ENCODE data around the gene DUS1L. TPM values are rescaled to one million over a fixed set of nuclear protein-coding genes. Genes with fewer than 3 reads are reported as not detected.
A peak's percentile ranks its signal among the peaks of the same experiment; 100 is the strongest.

The DUS1L gene
- total and polyA plus RNA-seq, 2 donors (not counting 1 experiment from before 2014, with no cell fraction given) = 109 to 241 TPM

GRCh38 chr17:82031303-82031884, 34.2 kb downstream of the DUS1L start, which contains the start of gene RAC3:
Gene RAC3, plus strand, starts transcription at chr17:82031678. Its CDS starts 84 bp downstream, at chr17:82031762.
- peaks cover 8% of the 10 kb centered on the region for H3K79me2 ChIP-seq (ENCODE audit: control insufficient read depth, insufficient read depth, low read length)
- peaks cover 0 to 10% (median 0%) of the 10 kb centered on the region in 3 donors for H3K9me3 ChIP-seq (ENCODE audit: control extremely low read depth in 1 of 3, control insufficient read depth in 2 of 3, insufficient read depth in 1 of 3, low read length in 2 of 3)
- ATAC-seq (ENCODE audit: low read depth) = no peak
- H3K9ac ChIP-seq (ENCODE audit: low read length) = peak within 1 kb of the TSS; percentile 59
- TF ChIP-seq, protein P1, sequence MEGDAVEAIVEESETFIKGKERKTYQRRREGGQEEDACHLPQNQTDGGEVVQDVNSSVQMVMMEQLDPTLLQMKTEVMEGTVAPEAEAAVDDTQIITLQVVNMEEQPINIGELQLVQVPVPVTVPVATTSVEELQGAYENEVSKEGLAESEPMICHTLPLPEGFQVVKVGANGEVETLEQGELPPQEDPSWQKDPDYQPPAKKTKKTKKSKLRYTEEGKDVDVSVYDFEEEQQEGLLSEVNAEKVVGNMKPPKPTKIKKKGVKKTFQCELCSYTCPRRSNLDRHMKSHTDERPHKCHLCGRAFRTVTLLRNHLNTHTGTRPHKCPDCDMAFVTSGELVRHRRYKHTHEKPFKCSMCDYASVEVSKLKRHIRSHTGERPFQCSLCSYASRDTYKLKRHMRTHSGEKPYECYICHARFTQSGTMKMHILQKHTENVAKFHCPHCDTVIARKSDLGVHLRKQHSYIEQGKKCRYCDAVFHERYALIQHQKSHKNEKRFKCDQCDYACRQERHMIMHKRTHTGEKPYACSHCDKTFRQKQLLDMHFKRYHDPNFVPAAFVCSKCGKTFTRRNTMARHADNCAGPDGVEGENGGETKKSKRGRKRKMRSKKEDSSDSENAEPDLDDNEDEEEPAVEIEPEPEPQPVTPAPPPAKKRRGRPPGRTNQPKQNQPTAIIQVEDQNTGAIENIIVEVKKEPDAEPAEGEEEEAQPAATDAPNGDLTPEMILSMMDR (IDR thresholded peaks at IDR 0.05) = no peak
- no peak for TF ChIP-seq EZH2 (IDR thresholded peaks at IDR 0.05; ENCODE audit: borderline replicate concordance, insufficient read depth, low read depth, low read length, poor library complexity, severe bottlenecking)
- H3K4me3 Mint-ChIP-seq = peak within 1 kb of the TSS; percentile 89
- no peak for DNase-seq
- POLR2A ChIA-PET = interaction anchor here (0.5 to 0.9 kb wide), 2 partner anchors 9 to 306 kb away, joined by 3 to 6 read pairs; partner anchors contain the start of genes CENPX and LRRC45
- CTCF ChIA-PET = interaction anchor here (0.9 to 3.0 kb wide), 4 partner anchors 19 to 124 kb away, joined by 3 to 41 read pairs (median 11); no protein-coding TSS in a partner anchor
- H3K27me3 ChIP-seq (replicated peaks in 1 of 4; ENCODE audit: control extremely low read depth in 1 of 4, control insufficient read depth in 3 of 4, insufficient read depth in 4 of 4, low read length in 3 of 4) = peaks cover 0 to 39% (median 3%) of the 10 kb centered on the region in 4 experiments
- H3K27ac Mint-ChIP-seq = peak within 1 kb of the TSS; percentile 41
- no peak within 1 kb of the TSS for H3K27ac ChIP-seq (ENCODE audit: low read length in 2 of 2)
- H3K27me3 Mint-ChIP-seq = no peaks in the 10 kb centered on the region
- peak within 1 kb of the TSS; percentile 72 for H2AFZ ChIP-seq (ENCODE audit: insufficient read depth, low read depth, low read length, poor library complexity, severe bottlenecking)
- WGBS (ENCODE audit: insufficient coverage) = under 1% methylated on average over 91 of the region's 96 CpGs
- H3K4me3 ChIP-seq (ENCODE audit: control extremely low read depth in 1 of 5, extremely low read depth in 1 of 5, insufficient read depth in 1 of 5, low read depth in 2 of 5, low read length in 4 of 5) = peak within 1 kb of the TSS in 4 of 5 experiments; percentile 45 to 59 (median 54)
- no peaks in the 10 kb centered on the region for H3K36me3 ChIP-seq (replicated peaks in 1 of 2; ENCODE audit: control extremely low read depth in 1 of 2, control insufficient read depth in 1 of 2, extremely low read depth in 1 of 2, insufficient read depth in 2 of 2, low read length in 1 of 2)
- peak within 1 kb of the TSS; percentile 97 for H3K4me2 ChIP-seq (replicated peaks; ENCODE audit: low read depth, low read length, poor library complexity, severe bottlenecking)
- peaks cover 48% of the 10 kb centered on the region for H4K20me1 ChIP-seq (ENCODE audit: control insufficient read depth, insufficient read depth, low read length, poor library complexity, severe bottlenecking)
- intact Hi-C loops (cut with micrococcal nuclease) = loop anchor here (10.0 kb wide), 1 partner anchor 523 kb away; no protein-coding TSS in a partner anchor
- no peaks in the 10 kb centered on the region for H3K9me3 Mint-ChIP-seq (ENCODE audit: insufficient read depth)
- peaks cover 21% of the 10 kb centered on the region for H3K4me1 Mint-ChIP-seq
- peaks cover 23 to 27% of the 10 kb centered on the region in 2 donors for H3K4me1 ChIP-seq (ENCODE audit: control insufficient read depth in 2 of 2, insufficient read depth in 2 of 2, low read length in 2 of 2)
